ENCODE results near the gene MDM2.

The MDM2 gene

GRCh38 chr12:68883151-68883550, 75.2 kb downstream of the MDM2 start:
- H3K9me3 ChIP-seq (ENCODE audit: low read length), result no peaks in the 10 kb centered on the region
- H3K79me2 ChIP-seq (ENCODE audit: insufficient read depth, low read length), result no peaks in the 10 kb centered on the region
- H3F3A ChIP-seq (ENCODE audit: insufficient read depth, low read length), result no peaks in the 10 kb centered on the region
- no peaks in the 10 kb centered on the region for H3K27me3 ChIP-seq (ENCODE audit: insufficient read depth, low read length)
- TF ChIP-seq EZH2 (IDR thresholded peaks at IDR 0.05; ENCODE audit: borderline replicate concordance, low read length) (no peak), CTCF (IDR thresholded peaks at IDR 0.05; ENCODE audit: low read length) (no peak)
- H3K4me1 ChIP-seq (ENCODE audit: insufficient read depth, low read length, severe bottlenecking), result no peaks in the 10 kb centered on the region
- no peak overlapping the region for H3K4me3 ChIP-seq (ENCODE audit: low read depth, low read length, poor library complexity, severe bottlenecking)
- no peaks in the 10 kb centered on the region for H4K20me1 ChIP-seq (ENCODE audit: insufficient read depth, low read length)
- H3K27ac ChIP-seq (ENCODE audit: low read depth, low read length, poor library complexity, severe bottlenecking), result no peak overlapping the region
- H3K36me3 ChIP-seq (ENCODE audit: insufficient read depth, low read length), result no peaks in the 10 kb centered on the region
- H3K9me2 ChIP-seq (ENCODE audit: low read depth, low read length), result no peaks in the 10 kb centered on the region
- H3K4me2 ChIP-seq (ENCODE audit: low read length), result no peak overlapping the region
- no peak overlapping the region for H3K9ac ChIP-seq (ENCODE audit: low read length)
- H2AFZ ChIP-seq (ENCODE audit: low read length), result no peak overlapping the region

- Histone ChIP-seq H3K4me2 (ENCODE audit: low read length) (no peak overlapping the region), H3K9me3 (ENCODE audit: low read length) (no peaks in the 10 kb centered on the region), H3K9ac (ENCODE audit: low read length) (no peak overlapping the region), H2AFZ (ENCODE audit: low read length) (no peak overlapping the region), H3F3A (ENCODE audit: insufficient read depth, low read length) (no peaks in the 10 kb centered on the region), H3K36me3 (ENCODE audit: insufficient read depth, low read length) (no peaks in the 10 kb centered on the region), H3K79me2 (ENCODE audit: insufficient read depth, low read length) (no peaks in the 10 kb centered on the region), H3K9me2 (ENCODE audit: low read depth, low read length) (no peaks in the 10 kb centered on the region), H3K27ac (ENCODE audit: low read depth, low read length, poor library complexity, severe bottlenecking) (no peak overlapping the region), H3K4me3 (ENCODE audit: low read depth, low read length, poor library complexity, severe bottlenecking) (no peak overlapping the region), H3K27me3 (ENCODE audit: insufficient read depth, low read length) (no peaks in the 10 kb centered on the region), H3K4me1 (ENCODE audit: insufficient read depth, low read length, severe bottlenecking) (peaks cover under 1% of the 10 kb centered on the region), H4K20me1 (ENCODE audit: insufficient read depth, low read length) (no peaks in the 10 kb centered on the region)
- no peak for TF ChIP-seq EZH2 (IDR thresholded peaks at IDR 0.05; ENCODE audit: borderline replicate concordance, low read length)
- no peak for TF ChIP-seq CTCF (IDR thresholded peaks at IDR 0.05; ENCODE audit: low read length)
These were observed 76.3 kb downstream of the MDM2 start for GRCh38 chr12:68884251-68884650.

- H3K9ac ChIP-seq (ENCODE audit: low read length), result no peak overlapping the region
- no peaks in the 10 kb centered on the region for H3F3A ChIP-seq (ENCODE audit: insufficient read depth, low read length)
- no peak overlapping the region for H3K27ac ChIP-seq (ENCODE audit: low read depth, low read length, poor library complexity, severe bottlenecking)
- H3K36me3 ChIP-seq (ENCODE audit: insufficient read depth, low read length), result no peaks in the 10 kb centered on the region
- H3K27me3 ChIP-seq (ENCODE audit: insufficient read depth, low read length), result no peaks in the 10 kb centered on the region
- H2AFZ ChIP-seq (ENCODE audit: low read length), result no peak overlapping the region
- no peak for TF ChIP-seq CTCF (IDR thresholded peaks at IDR 0.05; ENCODE audit: low read length)
- TF ChIP-seq EZH2 (IDR thresholded peaks at IDR 0.05; ENCODE audit: borderline replicate concordance, low read length), result no peak
- no peaks in the 10 kb centered on the region for H3K79me2 ChIP-seq (ENCODE audit: insufficient read depth, low read length)
- H3K4me1 ChIP-seq (ENCODE audit: insufficient read depth, low read length, severe bottlenecking), result peaks cover 11% of the 10 kb centered on the region
- H3K4me2 ChIP-seq (ENCODE audit: low read length), result no peak overlapping the region
- no peaks in the 10 kb centered on the region for H4K20me1 ChIP-seq (ENCODE audit: insufficient read depth, low read length)
- H3K9me2 ChIP-seq (ENCODE audit: low read depth, low read length), result no peaks in the 10 kb centered on the region
- no peak overlapping the region for H3K4me3 ChIP-seq (ENCODE audit: low read depth, low read length, poor library complexity, severe bottlenecking)
- H3K9me3 ChIP-seq (ENCODE audit: low read length), result no peaks in the 10 kb centered on the region
These were observed 77.4 kb downstream of the MDM2 start for GRCh38 chr12:68885381-68885780.

Data from OCI-LY1 (cell line).